K562 (cell line): ENCODE data around the gene SLK. TPM values are rescaled to one million over a fixed set of nuclear protein-coding genes. Genes with fewer than 3 reads are reported as not detected.

Source experiments
- ATAC-seq: fragments of 200-7000 bp; cut with Tn5 transposase; 3 replicates; pipeline ENCODE4 v1.9.1; 2020; ENCODE audit warnings: moderate library complexity
- BruUV-seq: library from RNA; stranded (reverse); fragments of 400-500 nt; replicated peaks from 2 replicates; lab custom pipeline; 2021; lab: Mats Ljungman, UMichigan
- CTCF ChIA-PET: fragments of 300-600 bp; formaldehyde crosslinking; extraction: SDS; loops from one replicate; lab custom pipeline; 2021; ENCODE audit warnings: low intra/inter-chr PET ratio; lab: Yijun Ruan, JAX
- POLR2A ChIA-PET: fragments of 300-600, 350-650 bp; sonication (Branson Sonifier 250); formaldehyde crosslinking; extraction: SDS; loops from one replicate; lab custom pipeline; 2021; ENCODE audit warnings: antibody characterized with exemption, inconsistent platforms; lab: Yijun Ruan, JAX
- DNase-seq, 4 experiments: peaks; one replicate each; pipeline versions ENCODE4 v3.0.0 to v3.0.0-alpha.2; 2011 to 2018; ENCODE audit warnings: low spot score in 3 of 4, mixed read lengths in 3 of 4; ENCODE audit errors: extremely low read depth in 1 of 4
- FAIRE-seq: peaks from 2 replicates; lab custom pipeline; 2011; peaks lifted over from hg19 to GRCh38; lab: Jason Lieb, UNC
- H2AFZ ChIP-seq: 2 replicates; pipeline ENCODE4 v1.6.0; 2011; ENCODE audit warnings: low read depth, low read length, control low read depth, inconsistent platforms
- H3K27ac ChIP-seq: fragments of 200-600 bp; 3 replicates; pipeline ENCODE4 v1.8.0; 2011; ENCODE audit warnings: low read depth, mild to moderate bottlenecking, control low read depth, inconsistent platforms, low read length, moderate library complexity, mixed read lengths; ENCODE audit errors: extremely low read depth
- H3K27me3 ChIP-seq, 2 experiments: fragments of 300-600 bp in 1 of 2; 2 replicates in 1 of 2; 3 replicates in 1 of 2; pipeline versions ENCODE4 v1.6.0 to v1.8.0; 2011; ENCODE audit warnings: inconsistent platforms in 2 of 2, low read length in 2 of 2, mild to moderate bottlenecking in 1 of 2, mixed read lengths in 1 of 2, moderate library complexity in 1 of 2; ENCODE audit not compliant: control insufficient read depth in 2 of 2, insufficient read depth in 2 of 2
- H3K36me3 ChIP-seq: fragments of 300-600 bp; 3 replicates; pipeline ENCODE4 v1.8.0; 2011; ENCODE audit warnings: mild to moderate bottlenecking, low read length, inconsistent platforms; ENCODE audit not compliant: control insufficient read depth, insufficient read depth
- H3K4me1 ChIP-seq, 2 experiments: fragments of 200-600 bp in 1 of 2; replicated peaks in 1 of 2; 2 replicates in 1 of 2; 3 replicates in 1 of 2; pipeline versions ENCODE4 v1.5.1 to v1.8.0; 2011; ENCODE audit warnings: inconsistent platforms in 2 of 2, low read length in 2 of 2, mild to moderate bottlenecking in 1 of 2, mixed read lengths in 1 of 2, moderate library complexity in 1 of 2; ENCODE audit not compliant: control insufficient read depth in 2 of 2, insufficient read depth in 2 of 2
- H3K4me2 ChIP-seq: 2 replicates; pipeline ENCODE4 v1.6.1; 2011; ENCODE audit warnings: low read length, control low read depth, inconsistent platforms, mixed read lengths; ENCODE audit not compliant: insufficient read depth
- H3K4me3 ChIP-seq: fragments of 200-600 bp; sonication (generic), shearing (Covaris generic); 2 replicates; pipeline ENCODE4 v1.5.1; 2016; ENCODE audit warnings: control low read depth, inconsistent platforms
- H3K79me2 ChIP-seq: fragments of 200-600 bp; 3 replicates; pipeline ENCODE4 v1.8.0; 2011; ENCODE audit warnings: low read length, inconsistent platforms; ENCODE audit not compliant: control insufficient read depth, insufficient read depth
- H3K9ac ChIP-seq, 2 experiments: 2 replicates each; pipeline versions ENCODE4 v1.6.0 to v1.6.1; 2011; ENCODE audit warnings: low read depth in 2 of 2, low read length in 2 of 2, control low read depth in 1 of 2, inconsistent platforms in 1 of 2, mild to moderate bottlenecking in 1 of 2, mixed read lengths in 1 of 2; ENCODE audit not compliant: insufficient read depth in 1 of 2
- H3K9me1 ChIP-seq: one replicate; pipeline ENCODE4 v1.6.0; 2011; ENCODE audit warnings: inconsistent platforms, mild to moderate bottlenecking, low read length, moderate library complexity; ENCODE audit not compliant: control insufficient read depth, insufficient read depth
- H3K9me3 ChIP-seq: replicated peaks from 2 replicates; pipeline ENCODE4 v1.5.1; 2011; ENCODE audit warnings: low read depth, low read length, inconsistent platforms; ENCODE audit not compliant: control insufficient read depth, insufficient read depth
- H4K20me1 ChIP-seq: replicated peaks from 2 replicates; pipeline ENCODE4 v1.6.1; 2011; ENCODE audit warnings: low read length, inconsistent platforms, mixed read lengths; ENCODE audit not compliant: control insufficient read depth, insufficient read depth
- ATF7 ChIP-seq: fragments of 450-650 bp; IDR thresholded peaks from 2 replicates; pipeline ENCODE4 v1.7.1; 2014; ENCODE audit warnings: mild to moderate bottlenecking, moderate library complexity
- C11orf30 ChIP-seq: fragments of 450-650 bp; IDR thresholded peaks from 2 replicates; pipeline ENCODE4 v1.6.1; 2016; ENCODE audit warnings: low read depth, mild to moderate bottlenecking
- GABPB2 ChIP-seq: fragments of 250-450 bp; sonication (Bioruptor Pico); conservative IDR thresholded peaks from 2 replicates; pipeline ENCODE4 v1.5.1; 2021; ENCODE audit warnings: mild to moderate bottlenecking
- MAFF ChIP-seq: IDR thresholded peaks from 2 replicates; pipeline ENCODE4 v1.6.1; 2012; ENCODE audit warnings: low read length, improper control_type of control experiment
- MAFG ChIP-seq: fragments of 450-650 bp; conservative IDR thresholded peaks from 2 replicates; pipeline ENCODE4 v1.6.1; 2016; ENCODE audit warnings: missing genetic modification characterization, missing compliant biosample characterization
- MAFK ChIP-seq: IDR thresholded peaks from 2 replicates; pipeline ENCODE4 v1.6.1; 2011; ENCODE audit warnings: low read length, improper control_type of control experiment
- MYC ChIP-seq, 2 experiments: fragments of 250-450 bp in 1 of 2; sonication (Bioruptor Pico) in 1 of 2; IDR thresholded peaks; 2 replicates each; pipeline versions ENCODE4 v1.5.1 to v1.6.1; 2012 to 2021; ENCODE audit warnings: low read depth in 2 of 2, borderline replicate concordance in 1 of 2, improper control_type of control experiment in 1 of 2, low read length in 1 of 2, mild to moderate bottlenecking in 1 of 2, moderate library complexity in 1 of 2
- NCOA1 ChIP-seq: fragments of 450-650 bp; IDR thresholded peaks from 2 replicates; pipeline ENCODE4 v1.6.1; 2016; ENCODE audit warnings: low read depth
- ZNF316 ChIP-seq: fragments of 450-650 bp; IDR thresholded peaks from 2 replicates; pipeline ENCODE4 v1.6.1; 2016
- ZNF583 ChIP-seq: fragments of 250-450 bp; sonication (Bioruptor Pico); IDR thresholded peaks from 2 replicates; pipeline ENCODE4 v1.4.0; 2020
- ZNF584 ChIP-seq: fragments of 200-800 bp; sonication (Bioruptor generic); IDR thresholded peaks from 2 replicates; pipeline ENCODE4 v1.6.1; 2016; ENCODE audit warnings: low read depth, mild to moderate bottlenecking, missing genetic modification characterization, missing compliant biosample characterization
- ZNF696 ChIP-seq: fragments of 250-450 bp; sonication (Bioruptor Pico); conservative IDR thresholded peaks from 2 replicates; pipeline ENCODE4 v1.4.0; 2020; ENCODE audit warnings: mild to moderate bottlenecking, moderate library complexity
- whole genome bisulfite sequencing: fragments of 100-300 bp; shearing (Covaris generic); methylation state at CpG from one replicate; pipeline ENCODE4 v1.1.6; 2016; ENCODE audit warnings: low coverage, mixed read lengths; ENCODE audit not compliant: insufficient coverage; ENCODE audit errors: missing lambda C conversion rate; 5-methylcytosine and 5-hydroxymethylcytosine counted together
- in situ Hi-C: fragments of 300-500 bp; cut with MboI; formaldehyde crosslinking; loops from 4 replicates; pipeline ENCODE4 v1.15.0; 2018; ENCODE audit warnings: inconsistent platforms, mixed read lengths
- intact Hi-C: fragments of 100-400 bp; cut with micrococcal nuclease; formaldehyde crosslinking; loops from 2 replicates; pipeline ENCODE4 v1.14.2; 2022
- polyA plus RNA-seq, 8 experiments: library from polyadenylated mRNA; depleted of rRNA in 4 of 8; stranded (reverse) in 5 of 8; unstranded in 3 of 8; fragments of >200 nt; fragmentation: Nextera tagmentation in 2 of 8; fragmentation: Illumina TruSeq in 1 of 8; extraction: Ambion mirVana in 2 of 8; extraction: Trizol in 1 of 8; gene quantifications; 2 replicates each; pipeline versions ENCODE4 v1.2.1 to v1.2.3, GENCODE V29; 2011 to 2014; ENCODE audit warnings: inconsistent platforms in 1 of 8, missing spikeins in 1 of 8
- total RNA-seq, 7 experiments: library from RNA; depleted of rRNA in 6 of 7; stranded (reverse); fragments of >200 nt in 6 of 7; fragmentation: Illumina TruSeq in 2 of 7; extraction: Trizol in 2 of 7; gene quantifications; 2 replicates each; pipeline versions ENCODE4 v1.2.1 to v1.2.3, GENCODE V29; 2011 to 2021; ENCODE audit warnings: low replicate concordance in 1 of 7
- TF ChIP-seq, protein P1 (sequence below): sonication (generic); formaldehyde crosslinking; IDR thresholded peaks from 2 replicates; pipeline ENCODE4 v1.8.1; 2023; ENCODE audit warnings: mild to moderate bottlenecking, missing genetic modification reagents
- TF ChIP-seq, protein P2 (sequence below): sonication (generic); formaldehyde crosslinking; IDR thresholded peaks from 2 replicates; pipeline ENCODE4 v1.8.0; 2023; ENCODE audit warnings: missing genetic modification reagents, mild to moderate bottlenecking, borderline replicate concordance

Gene SLK
- total and polyA plus RNA-seq, 9 of the 15 experiments (the other 6 are each of a cell fraction or from before 2014, with no cell fraction given) = 8.2 to 40.0 (median 23.4) TPM

DNA sequence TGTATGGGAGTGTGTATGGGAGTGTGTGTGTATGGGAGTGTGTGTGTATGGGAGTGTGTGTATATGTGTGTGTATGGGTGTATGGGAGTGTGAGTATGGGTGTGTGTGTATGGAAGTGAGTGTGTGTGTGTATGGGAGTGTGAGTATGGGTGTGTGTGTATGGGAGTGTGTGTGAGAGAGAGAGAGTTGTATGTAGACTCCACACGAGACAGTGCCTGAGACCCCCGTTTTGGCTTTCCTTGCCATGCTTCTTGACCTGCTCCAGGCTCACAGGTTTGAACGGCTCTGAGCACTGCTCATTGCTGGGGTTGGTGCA is 69.1 kb downstream of the SLK start (continued):
- TF ChIP-seq ZNF584 = no peak
- TF ChIP-seq ATF7 = no peak
- no peak for TF ChIP-seq GABPB2

DNA sequence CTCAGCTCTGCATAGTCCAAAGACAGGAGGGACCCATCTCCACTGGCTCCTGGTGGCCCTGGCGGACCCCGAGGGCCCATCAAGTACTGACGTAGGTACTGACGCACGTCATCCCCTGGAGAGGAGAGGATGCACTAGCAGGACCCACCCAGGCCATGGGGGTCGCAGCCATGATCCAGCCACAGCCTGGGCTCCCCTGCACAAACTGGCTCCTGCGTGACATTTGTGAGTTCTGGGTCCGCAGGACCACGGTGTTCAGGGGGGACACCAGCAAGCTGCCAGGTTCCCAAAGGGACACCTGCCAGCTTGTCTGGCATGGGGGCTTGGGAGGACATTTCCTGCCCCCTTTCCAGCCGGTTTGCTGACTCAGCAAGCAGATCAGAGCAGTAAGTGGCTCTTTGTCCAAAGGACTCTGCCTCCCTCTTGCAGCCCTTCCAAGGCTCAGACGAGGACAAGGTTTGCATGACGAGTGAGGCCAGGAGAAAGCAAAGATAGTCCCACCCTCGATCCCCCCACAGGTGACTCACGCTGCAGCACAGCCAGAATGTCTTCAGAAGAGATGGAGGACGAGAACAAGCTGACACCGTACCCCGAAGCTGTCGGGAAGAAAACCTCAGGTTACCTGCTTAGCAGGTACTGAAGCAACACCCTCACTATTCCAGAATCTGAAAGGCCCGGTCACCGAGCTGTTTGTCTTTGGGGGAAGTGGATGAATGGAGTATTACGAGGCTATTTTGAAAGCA is 69.7 kb downstream of the SLK start:
- H3K27me3 ChIP-seq = peaks cover 2 to 8% of the 10 kb centered on the region in 2 experiments; a peak in 3 of 5 replicates
- H3K9me3 ChIP-seq = no peaks in the 10 kb centered on the region
- no peak overlapping the region for H3K4me3 ChIP-seq
- FAIRE-seq (no peak), DNase-seq (no peak), ATAC-seq (no peak)
- H3K36me3 ChIP-seq = no peaks in the 10 kb centered on the region
- H3K4me2 ChIP-seq = no peak overlapping the region
- no peaks in the 10 kb centered on the region for H3K9me1 ChIP-seq
- ChIA-PET POLR2A (no interaction called here), CTCF (no interaction called here)
- H3K79me2 ChIP-seq = no peaks in the 10 kb centered on the region
- BruUV-seq = no TSS peak
- no peak overlapping the region for H3K9ac ChIP-seq
- no peaks in the 10 kb centered on the region for H4K20me1 ChIP-seq
- H3K4me1 ChIP-seq = peaks cover 0 to 5% of the 10 kb centered on the region in 2 experiments; a peak in 2 of 5 replicates
- WGBS = 36% methylated on average over 16 of the region's 21 CpGs
- H3K27ac ChIP-seq = no peak overlapping the region
- in situ Hi-C loops = no loop called here
- H2AFZ ChIP-seq = no peak overlapping the region
- intact Hi-C loops = no loop called here
- TF ChIP-seq NCOA1 (no peak), ZNF316 (peak; percentile 89), ZNF583 (no peak), MAFK (peak; percentile 81), ZNF696 (CRISPR knock-in tag) (no peak), MAFF (peak; percentile 75), MYC (IDR thresholded peaks at IDR 0.05; ENCODE audit: low read depth, low read length) (no peak), MYC (CRISPR knock-in tag; IDR thresholded peaks at IDR 0.05; ENCODE audit: borderline replicate concordance, low read depth) (no peak), C11orf30 (peak; percentile 88), MAFG (tag) (peak; percentile 78)
- TF ChIP-seq, protein P1, sequence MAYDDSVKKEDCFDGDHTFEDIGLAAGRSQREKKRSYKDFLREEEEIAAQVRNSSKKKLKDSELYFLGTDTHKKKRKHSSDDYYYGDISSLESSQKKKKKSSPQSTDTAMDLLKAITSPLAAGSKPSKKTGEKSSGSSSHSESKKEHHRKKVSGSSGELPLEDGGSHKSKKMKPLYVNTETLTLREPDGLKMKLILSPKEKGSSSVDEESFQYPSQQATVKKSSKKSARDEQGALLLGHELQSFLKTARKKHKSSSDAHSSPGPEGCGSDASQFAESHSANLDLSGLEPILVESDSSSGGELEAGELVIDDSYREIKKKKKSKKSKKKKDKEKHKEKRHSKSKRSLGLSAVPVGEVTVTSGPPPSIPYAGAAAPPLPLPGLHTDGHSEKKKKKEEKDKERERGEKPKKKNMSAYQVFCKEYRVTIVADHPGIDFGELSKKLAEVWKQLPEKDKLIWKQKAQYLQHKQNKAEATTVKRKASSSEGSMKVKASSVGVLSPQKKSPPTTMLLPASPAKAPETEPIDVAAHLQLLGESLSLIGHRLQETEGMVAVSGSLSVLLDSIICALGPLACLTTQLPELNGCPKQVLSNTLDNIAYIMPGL = no peak
- TF ChIP-seq, protein P2, sequence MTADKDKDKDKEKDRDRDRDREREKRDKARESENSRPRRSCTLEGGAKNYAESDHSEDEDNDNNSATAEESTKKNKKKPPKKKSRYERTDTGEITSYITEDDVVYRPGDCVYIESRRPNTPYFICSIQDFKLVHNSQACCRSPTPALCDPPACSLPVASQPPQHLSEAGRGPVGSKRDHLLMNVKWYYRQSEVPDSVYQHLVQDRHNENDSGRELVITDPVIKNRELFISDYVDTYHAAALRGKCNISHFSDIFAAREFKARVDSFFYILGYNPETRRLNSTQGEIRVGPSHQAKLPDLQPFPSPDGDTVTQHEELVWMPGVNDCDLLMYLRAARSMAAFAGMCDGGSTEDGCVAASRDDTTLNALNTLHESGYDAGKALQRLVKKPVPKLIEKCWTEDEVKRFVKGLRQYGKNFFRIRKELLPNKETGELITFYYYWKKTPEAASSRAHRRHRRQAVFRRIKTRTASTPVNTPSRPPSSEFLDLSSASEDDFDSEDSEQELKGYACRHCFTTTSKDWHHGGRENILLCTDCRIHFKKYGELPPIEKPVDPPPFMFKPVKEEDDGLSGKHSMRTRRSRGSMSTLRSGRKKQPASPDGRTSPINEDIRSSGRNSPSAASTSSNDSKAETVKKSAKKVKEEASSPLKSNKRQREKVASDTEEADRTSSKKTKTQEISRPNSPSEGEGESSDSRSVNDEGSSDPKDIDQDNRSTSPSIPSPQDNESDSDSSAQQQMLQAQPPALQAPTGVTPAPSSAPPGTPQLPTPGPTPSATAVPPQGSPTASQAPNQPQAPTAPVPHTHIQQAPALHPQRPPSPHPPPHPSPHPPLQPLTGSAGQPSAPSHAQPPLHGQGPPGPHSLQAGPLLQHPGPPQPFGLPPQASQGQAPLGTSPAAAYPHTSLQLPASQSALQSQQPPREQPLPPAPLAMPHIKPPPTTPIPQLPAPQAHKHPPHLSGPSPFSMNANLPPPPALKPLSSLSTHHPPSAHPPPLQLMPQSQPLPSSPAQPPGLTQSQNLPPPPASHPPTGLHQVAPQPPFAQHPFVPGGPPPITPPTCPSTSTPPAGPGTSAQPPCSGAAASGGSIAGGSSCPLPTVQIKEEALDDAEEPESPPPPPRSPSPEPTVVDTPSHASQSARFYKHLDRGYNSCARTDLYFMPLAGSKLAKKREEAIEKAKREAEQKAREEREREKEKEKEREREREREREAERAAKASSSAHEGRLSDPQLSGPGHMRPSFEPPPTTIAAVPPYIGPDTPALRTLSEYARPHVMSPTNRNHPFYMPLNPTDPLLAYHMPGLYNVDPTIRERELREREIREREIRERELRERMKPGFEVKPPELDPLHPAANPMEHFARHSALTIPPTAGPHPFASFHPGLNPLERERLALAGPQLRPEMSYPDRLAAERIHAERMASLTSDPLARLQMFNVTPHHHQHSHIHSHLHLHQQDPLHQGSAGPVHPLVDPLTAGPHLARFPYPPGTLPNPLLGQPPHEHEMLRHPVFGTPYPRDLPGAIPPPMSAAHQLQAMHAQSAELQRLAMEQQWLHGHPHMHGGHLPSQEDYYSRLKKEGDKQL (CRISPR knock-in tag) = no peak
